Neural cell (in vitro differentiated cells): ENCODE data around the gene SENP3. TPM values are rescaled to one million over a fixed set of nuclear protein-coding genes. Genes with fewer than 3 reads are reported as not detected.

Source experiments
- H2AFZ ChIP-seq: fragments of 200-600, 300-800 bp; sonication (generic), shearing (Covaris generic); 2 replicates; pipeline ENCODE4 v1.6.0; 2014; ENCODE audit warnings: low read depth, mild to moderate bottlenecking, antibody characterized with exemption, low read length, moderate library complexity
- H3F3A ChIP-seq: fragments of 200-600 bp; shearing (Covaris generic); 2 replicates; pipeline ENCODE4 v1.6.1; 2016; ENCODE audit warnings: mild to moderate bottlenecking, moderate library complexity, mixed read lengths, antibody characterized with exemption, low read length; ENCODE audit not compliant: insufficient read depth, poor library complexity, severe bottlenecking
- H3K27ac ChIP-seq: fragments of 200-600, 300-800 bp; sonication (generic), shearing (Covaris generic); 2 replicates; pipeline ENCODE4 v1.5.1; 2014; ENCODE audit warnings: mild to moderate bottlenecking, low read length, moderate library complexity
- H3K27me3 ChIP-seq: fragments of 300-800, 200-600 bp; sonication (generic), shearing (Covaris generic); 2 replicates; pipeline ENCODE4 v1.6.0; 2014; ENCODE audit warnings: mild to moderate bottlenecking, low read depth, low read length, moderate library complexity; ENCODE audit not compliant: insufficient read depth
- H3K36me3 ChIP-seq: fragments of 300-800, 200-600 bp; sonication (generic), shearing (Covaris generic); 2 replicates; pipeline ENCODE4 v1.5.1; 2014; ENCODE audit warnings: mild to moderate bottlenecking, antibody characterized with exemption, low read length, moderate library complexity; ENCODE audit not compliant: insufficient read depth
- H3K4me2 ChIP-seq: fragments of 300-800, 200-600 bp; sonication (generic), shearing (Covaris generic); 2 replicates; pipeline ENCODE4 v1.6.0; 2014; ENCODE audit warnings: mild to moderate bottlenecking, low read length
- H3K4me3 ChIP-seq: fragments of 300-800, 200-600 bp; sonication (generic), shearing (Covaris generic); 2 replicates; pipeline ENCODE4 v1.5.1; 2014; ENCODE audit warnings: mild to moderate bottlenecking, low read length, moderate library complexity
- H3K79me2 ChIP-seq: fragments of 200-600 bp; shearing (Covaris generic); replicated peaks from 2 replicates; pipeline ENCODE4 v1.6.0; 2014; ENCODE audit warnings: mild to moderate bottlenecking, low read length, moderate library complexity; ENCODE audit not compliant: insufficient read depth
- H3K9ac ChIP-seq: fragments of 300-800, 200-600 bp; sonication (generic), shearing (Covaris generic); 2 replicates; pipeline ENCODE4 v1.6.1; 2016; ENCODE audit warnings: mild to moderate bottlenecking, low read length, mixed read lengths
- H3K9me2 ChIP-seq: fragments of 200-600 bp; shearing (Covaris generic); 2 replicates; pipeline ENCODE4 v1.6.1; 2016; ENCODE audit warnings: mild to moderate bottlenecking, low read length, mixed read lengths; ENCODE audit not compliant: insufficient read depth
- H3K9me3 ChIP-seq: fragments of 200-600, 300-800 bp; sonication (generic), shearing (Covaris generic); 2 replicates; pipeline ENCODE4 v1.6.1; 2016; ENCODE audit warnings: mild to moderate bottlenecking, mixed run types, low read length, moderate library complexity, mixed read lengths
- H4K20me1 ChIP-seq: fragments of 200-600 bp; shearing (Covaris generic); 2 replicates; pipeline ENCODE4 v1.6.1; 2016; ENCODE audit warnings: mild to moderate bottlenecking, mixed run types; ENCODE audit not compliant: insufficient read depth
- CTCF ChIP-seq: fragments of 450-650 bp; IDR thresholded peaks from 2 replicates; pipeline ENCODE4 v1.5.1; 2014; ENCODE audit warnings: antibody characterized with exemption, mild to moderate bottlenecking, moderate library complexity; ENCODE audit not compliant: poor library complexity, severe bottlenecking
- EP300 ChIP-seq: fragments of 450-650 bp; conservative IDR thresholded peaks from 2 replicates; pipeline ENCODE4 v1.6.1; 2014; ENCODE audit warnings: antibody characterized with exemption, mild to moderate bottlenecking, moderate library complexity; ENCODE audit not compliant: poor library complexity, severe bottlenecking
- EZH2 ChIP-seq: fragments of 200-600, 300-800 bp; shearing (Covaris generic), sonication (generic); IDR thresholded peaks from 2 replicates; pipeline ENCODE4 v1.6.1; 2014; ENCODE audit warnings: antibody characterized with exemption, low read length, borderline replicate concordance, mild to moderate bottlenecking; ENCODE audit not compliant: insufficient read depth, poor library complexity, severe bottlenecking
- MXI1 ChIP-seq: fragments of 450-650 bp; conservative IDR thresholded peaks from 2 replicates; pipeline ENCODE4 v1.6.1; 2014; ENCODE audit warnings: antibody characterized with exemption, mild to moderate bottlenecking; ENCODE audit not compliant: poor library complexity, severe bottlenecking
- RAD21 ChIP-seq: fragments of 450-650 bp; conservative IDR thresholded peaks from 2 replicates; pipeline ENCODE4 v1.6.1; 2014; ENCODE audit warnings: antibody characterized with exemption, mild to moderate bottlenecking, moderate library complexity
- REST ChIP-seq: IDR thresholded peaks from 2 replicates; pipeline ENCODE4 v1.6.1; 2012; ENCODE audit warnings: borderline replicate concordance
- SMC3 ChIP-seq: fragments of 450-650 bp; conservative IDR thresholded peaks from 2 replicates; pipeline ENCODE4 v1.6.1; 2014; ENCODE audit warnings: antibody characterized with exemption, mild to moderate bottlenecking, moderate library complexity; ENCODE audit not compliant: poor library complexity
- TAF1 ChIP-seq: IDR thresholded peaks from 2 replicates; pipeline ENCODE4 v1.6.1; 2012; ENCODE audit warnings: low read depth
- polyA plus RNA-seq: library from polyadenylated mRNA; depleted of rRNA; stranded (reverse); fragments of >200 nt; gene quantifications from 2 replicates; pipeline ENCODE4 v1.2.3, GENCODE V29; 2014

The SENP3 gene
- polyA plus RNA-seq, 1 donor from 2014 or later = 151 TPM

- Histone ChIP-seq H3K9ac (no peak overlapping the region), H3F3A (no peaks in the 10 kb centered on the region), H3K79me2 (no peaks in the 10 kb centered on the region), H4K20me1 (no peaks in the 10 kb centered on the region), H3K9me3 (no peaks in the 10 kb centered on the region), H3K4me2 (no peak overlapping the region), H3K27ac (no peak overlapping the region), H3K36me3 (no peaks in the 10 kb centered on the region), H3K27me3 (peaks cover 12% of the 10 kb centered on the region), H2AFZ (no peak overlapping the region), H3K4me3 (no peak overlapping the region), H3K9me2 (no peaks in the 10 kb centered on the region)
- TF ChIP-seq TAF1 (no peak), REST (no peak), SMC3 (no peak)
Measured at GRCh38 chr17:7553356-7553755, 8.4 kb upstream of the SENP3 start.

- Histone ChIP-seq H3F3A (no peaks in the 10 kb centered on the region), H3K27ac (no peak overlapping the region)
- TF ChIP-seq MXI1 = no peak
- no peak for TF ChIP-seq REST
- no peak for TF ChIP-seq EZH2
- no peak for TF ChIP-seq CTCF
- no peak for TF ChIP-seq RAD21
- no peak for TF ChIP-seq EP300
Measured at GRCh38 chr17:7555320-7555948, 6.3 kb upstream of the SENP3 start.

More at GRCh38 chr17:7555320-7555948, 6.3 kb upstream of the SENP3 start:
- Histone ChIP-seq H3K27me3 (no peaks in the 10 kb centered on the region), H3K4me3 (no peak overlapping the region), H3K36me3 (no peaks in the 10 kb centered on the region), H3K79me2 (no peaks in the 10 kb centered on the region), H4K20me1 (no peaks in the 10 kb centered on the region), H3K9me2 (no peaks in the 10 kb centered on the region), H3K9me3 (no peaks in the 10 kb centered on the region), H3K9ac (no peak overlapping the region), H2AFZ (no peak overlapping the region), H3K4me2 (no peak overlapping the region)
